Measurements from ENCODE around the gene GPR65. TPM values are rescaled to one million over a fixed set of nuclear protein-coding genes. Genes with fewer than 3 reads are reported as not detected.

GPR65 gene
- total RNA-seq, 1 donor from 2014 or later: not detected

DNA sequence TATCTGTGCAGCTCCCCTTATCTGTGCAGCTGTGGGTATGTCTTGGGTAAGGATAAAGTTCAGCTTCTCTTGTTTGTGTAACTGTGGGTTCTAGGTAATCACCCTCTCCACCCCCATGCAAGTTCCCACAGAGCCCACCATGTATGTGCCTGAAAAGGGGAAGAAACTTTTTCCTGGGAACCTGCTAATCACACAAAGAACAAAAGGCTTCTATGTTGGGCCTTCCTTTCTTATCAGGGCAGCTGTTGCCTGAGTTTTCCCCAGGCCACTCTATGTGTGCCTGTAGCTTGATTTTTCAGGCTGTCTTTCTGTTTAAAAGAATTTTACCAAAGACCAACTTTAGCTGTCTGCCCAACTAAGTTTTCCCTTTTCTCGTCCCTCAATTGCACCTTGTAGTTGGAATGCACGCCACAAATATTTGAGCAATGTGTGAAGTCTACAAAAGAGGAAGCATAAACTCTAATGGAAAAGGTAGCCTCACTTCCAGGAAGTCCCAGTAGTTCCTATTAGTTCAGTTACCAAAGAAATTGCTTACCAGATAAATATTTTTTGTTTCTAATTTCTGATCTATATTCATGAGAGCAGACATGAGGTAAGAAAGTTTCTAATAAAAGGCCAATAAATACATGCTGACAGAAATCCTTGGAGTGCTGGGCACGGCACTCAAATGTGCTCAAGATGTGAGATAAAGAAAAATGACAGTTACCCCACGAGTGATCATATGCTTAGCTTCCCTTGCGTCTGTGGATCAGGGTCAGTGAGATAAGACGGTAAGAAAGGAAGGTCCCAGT lies 9.2 kb upstream of the GPR65 start:
- Mint-ChIP-seq H3K4me3 (ENCODE audit: low read depth) (no peak overlapping the region), H3K9me3 (ENCODE audit: low read depth) (peaks cover 7% of the 10 kb centered on the region), H3K27ac (peak overlapping the region; percentile 97), H3K27me3 (no peaks in the 10 kb centered on the region), H3K36me3 (ENCODE audit: insufficient read depth) (no peaks in the 10 kb centered on the region), H3K4me1 (ENCODE audit: low read depth) (peaks cover 30% of the 10 kb centered on the region)
- DNase-seq (ENCODE audit: low spot score, unreplicated experiment): no peak
- TF ChIP-seq, protein P1, sequence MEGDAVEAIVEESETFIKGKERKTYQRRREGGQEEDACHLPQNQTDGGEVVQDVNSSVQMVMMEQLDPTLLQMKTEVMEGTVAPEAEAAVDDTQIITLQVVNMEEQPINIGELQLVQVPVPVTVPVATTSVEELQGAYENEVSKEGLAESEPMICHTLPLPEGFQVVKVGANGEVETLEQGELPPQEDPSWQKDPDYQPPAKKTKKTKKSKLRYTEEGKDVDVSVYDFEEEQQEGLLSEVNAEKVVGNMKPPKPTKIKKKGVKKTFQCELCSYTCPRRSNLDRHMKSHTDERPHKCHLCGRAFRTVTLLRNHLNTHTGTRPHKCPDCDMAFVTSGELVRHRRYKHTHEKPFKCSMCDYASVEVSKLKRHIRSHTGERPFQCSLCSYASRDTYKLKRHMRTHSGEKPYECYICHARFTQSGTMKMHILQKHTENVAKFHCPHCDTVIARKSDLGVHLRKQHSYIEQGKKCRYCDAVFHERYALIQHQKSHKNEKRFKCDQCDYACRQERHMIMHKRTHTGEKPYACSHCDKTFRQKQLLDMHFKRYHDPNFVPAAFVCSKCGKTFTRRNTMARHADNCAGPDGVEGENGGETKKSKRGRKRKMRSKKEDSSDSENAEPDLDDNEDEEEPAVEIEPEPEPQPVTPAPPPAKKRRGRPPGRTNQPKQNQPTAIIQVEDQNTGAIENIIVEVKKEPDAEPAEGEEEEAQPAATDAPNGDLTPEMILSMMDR (IDR thresholded peaks at IDR 0.05; ENCODE audit: unreplicated experiment): no peak

DNA sequence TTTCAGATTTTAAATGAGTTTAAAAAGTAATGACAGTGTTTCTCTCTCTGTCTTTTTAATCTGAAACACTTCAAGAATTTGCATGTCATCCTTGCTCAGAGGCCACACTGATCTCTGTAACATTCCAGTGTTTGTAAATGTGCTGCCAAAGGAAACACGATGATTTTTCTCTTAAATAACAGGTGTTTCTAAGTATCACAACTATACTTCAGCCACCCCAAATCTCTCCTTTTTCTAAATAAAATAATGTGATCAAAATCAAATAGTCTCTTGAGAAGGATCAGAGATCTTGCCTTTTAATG lies 8.7 kb upstream of the GPR65 start:
- peak overlapping the region; percentile 97 for H3K27ac Mint-ChIP-seq

DNA sequence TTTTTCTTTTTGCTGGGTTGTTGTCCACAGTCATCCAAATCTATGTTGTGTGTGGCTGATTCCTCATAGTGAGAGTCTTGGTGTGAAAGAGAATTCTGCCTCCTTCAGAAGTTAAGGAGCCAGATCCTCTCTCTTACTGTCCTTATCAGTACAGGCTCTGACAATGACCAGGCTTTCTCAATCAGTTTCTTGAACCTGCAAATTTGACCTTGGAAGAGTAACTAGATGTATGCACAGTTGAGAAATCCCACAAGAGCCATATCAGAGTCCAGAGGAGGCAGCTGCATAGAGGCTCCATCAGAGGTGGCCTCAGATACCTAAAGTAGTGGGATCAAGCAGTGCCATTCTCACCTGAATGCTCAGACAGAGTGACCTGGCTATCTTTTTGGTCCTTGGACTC lies 6.5 kb upstream of the GPR65 start:
- Mint-ChIP-seq H3K9me3 (ENCODE audit: low read depth) (peaks cover 10% of the 10 kb centered on the region), H3K4me1 (ENCODE audit: low read depth) (peaks cover 30% of the 10 kb centered on the region), H3K4me3 (ENCODE audit: low read depth) (no peak overlapping the region), H3K27ac (no peak overlapping the region), H3K36me3 (ENCODE audit: insufficient read depth) (no peaks in the 10 kb centered on the region), H3K27me3 (no peaks in the 10 kb centered on the region)
- no peak for DNase-seq (ENCODE audit: low spot score, unreplicated experiment)
- TF ChIP-seq, protein P1 (IDR thresholded peaks at IDR 0.05; ENCODE audit: unreplicated experiment): no peak

More for the DNA sequence above, 8.7 kb upstream of the GPR65 start:
- H3K36me3 Mint-ChIP-seq (ENCODE audit: insufficient read depth): no peaks in the 10 kb centered on the region
- peaks cover 30% of the 10 kb centered on the region for H3K4me1 Mint-ChIP-seq (ENCODE audit: low read depth)
- no peak for DNase-seq (ENCODE audit: low spot score, unreplicated experiment)
- H3K9me3 Mint-ChIP-seq (ENCODE audit: low read depth): peaks cover 10% of the 10 kb centered on the region
- TF ChIP-seq, protein P1 (IDR thresholded peaks at IDR 0.05; ENCODE audit: unreplicated experiment): no peak
- H3K4me3 Mint-ChIP-seq (ENCODE audit: low read depth): no peak overlapping the region
- no peaks in the 10 kb centered on the region for H3K27me3 Mint-ChIP-seq

DNA sequence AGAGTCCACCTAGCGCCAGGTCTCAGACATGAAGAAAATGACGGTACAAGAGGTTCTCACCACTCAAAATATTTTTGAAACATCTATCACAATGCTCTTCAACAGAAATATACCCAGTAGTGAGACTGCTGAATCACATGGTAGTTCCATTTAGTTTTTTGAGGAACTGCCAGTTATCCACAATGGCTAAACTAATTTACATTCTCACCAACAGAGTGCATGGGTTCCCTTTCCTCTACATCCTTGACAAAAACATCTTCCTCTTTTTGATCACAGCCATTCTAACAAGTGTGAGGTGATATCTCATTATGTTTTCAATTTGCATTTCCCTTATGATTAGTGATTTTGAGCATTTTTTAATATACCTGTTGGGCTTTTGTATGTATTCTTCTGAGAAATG lies 5.7 kb upstream of the GPR65 start:
- Mint-ChIP-seq H3K9me3 (ENCODE audit: low read depth) (peaks cover 10% of the 10 kb centered on the region), H3K27ac (no peak overlapping the region), H3K4me1 (ENCODE audit: low read depth) (peaks cover 29% of the 10 kb centered on the region), H3K36me3 (ENCODE audit: insufficient read depth) (no peaks in the 10 kb centered on the region), H3K4me3 (ENCODE audit: low read depth) (no peak overlapping the region), H3K27me3 (no peaks in the 10 kb centered on the region)
- DNase-seq (ENCODE audit: low spot score, unreplicated experiment): no peak
- TF ChIP-seq, protein P1 (IDR thresholded peaks at IDR 0.05; ENCODE audit: unreplicated experiment): no peak

DNA sequence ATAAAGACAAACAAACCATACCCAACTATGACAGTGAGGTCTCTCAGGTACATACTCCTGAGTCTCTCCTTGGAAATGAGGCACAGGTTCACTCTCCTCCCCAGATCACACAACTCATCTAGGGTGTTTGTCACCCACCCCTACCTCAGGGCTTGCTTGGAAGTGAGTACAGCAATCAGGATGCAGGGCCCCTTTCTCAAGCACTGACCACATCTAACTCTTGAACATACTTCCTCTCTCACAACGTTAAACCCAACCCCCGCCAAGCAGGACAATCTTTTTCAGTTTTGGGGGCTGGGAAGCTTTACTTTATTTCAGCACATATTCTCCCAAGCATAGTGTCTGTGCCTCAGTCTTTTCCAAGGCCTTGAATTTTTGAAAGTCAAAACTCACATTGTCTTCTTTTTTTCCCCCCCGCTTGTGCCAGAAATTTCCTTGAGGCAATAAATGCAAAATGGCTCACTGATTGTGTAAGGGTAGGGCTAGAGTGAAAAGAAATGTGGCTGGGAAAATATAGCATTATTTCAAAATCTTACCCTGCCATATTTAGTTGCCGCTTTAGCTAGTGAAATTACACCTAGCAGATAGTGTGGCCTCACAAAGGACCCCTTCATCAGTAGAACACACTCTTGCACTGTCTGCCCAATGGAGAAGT lies 2.4 kb upstream of the GPR65 start:
- peaks cover 5% of the 10 kb centered on the region for H3K4me1 Mint-ChIP-seq (ENCODE audit: low read depth)
- H3K4me3 Mint-ChIP-seq (ENCODE audit: low read depth): no peak overlapping the region
- H3K9me3 Mint-ChIP-seq (ENCODE audit: low read depth): peaks cover 10% of the 10 kb centered on the region
- no peaks in the 10 kb centered on the region for H3K36me3 Mint-ChIP-seq (ENCODE audit: insufficient read depth)
- no peak for DNase-seq (ENCODE audit: low spot score, unreplicated experiment)
- TF ChIP-seq, protein P1 (IDR thresholded peaks at IDR 0.05; ENCODE audit: unreplicated experiment): no peak
- no peak overlapping the region for H3K27ac Mint-ChIP-seq
- no peaks in the 10 kb centered on the region for H3K27me3 Mint-ChIP-seq

All from progenitor cell of endocrine pancreas (in vitro differentiated cells).